Measurements from ENCODE around the gene IQCK.

GRCh38 chr16:19894586-19894985 lies 176.5 kb downstream of the IQCK start:
- TF ChIP-seq POLR2AphosphoS5 (IDR thresholded peaks at IDR 0.05; ENCODE audit: borderline replicate concordance, low read depth, low read length) (no peak), EZH2 (IDR thresholded peaks at IDR 0.05) (no peak)

Measured in SK-N-MC (cell line).